ENCODE results near the gene UBE2Z. TPM values are rescaled to one million over a fixed set of nuclear protein-coding genes. Genes with fewer than 3 reads are reported as not detected.
"Not testable (repeated sequence)": the region's sequence is repeated elsewhere in the genome, so short reads cannot be mapped to it uniquely, and the experiment has no call there.

The UBE2Z gene
- total and polyA plus RNA-seq, 2 experiments from 2014 or later, result 63.3 to 66.7 TPM

DNA sequence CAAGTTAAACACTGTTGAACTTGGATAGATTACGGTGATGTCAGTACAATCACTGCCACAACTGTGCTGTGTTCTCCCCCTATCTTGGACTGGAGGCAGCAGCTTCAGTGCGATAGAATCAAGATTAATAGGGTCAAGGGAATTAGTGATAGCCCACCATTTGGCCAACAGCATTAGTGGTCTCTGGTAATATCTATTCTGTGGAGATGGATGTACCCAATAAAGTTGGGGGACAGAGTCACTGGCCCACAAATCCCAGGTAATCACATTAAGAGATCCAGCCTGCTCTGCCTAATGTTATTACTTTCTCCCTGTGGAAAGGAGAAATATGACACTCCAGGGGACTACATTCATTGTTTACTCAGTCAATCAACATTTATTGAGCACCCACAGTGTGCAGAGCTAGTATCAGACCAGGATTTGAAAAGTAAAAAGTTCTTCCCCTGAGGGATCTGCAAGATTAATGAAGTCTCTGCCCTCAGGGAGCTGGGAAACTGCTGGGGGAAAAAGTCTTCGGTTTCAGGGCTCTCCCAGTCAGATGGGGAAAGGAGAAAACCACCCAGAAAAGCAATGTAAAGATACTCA, 39.2 kb upstream of the UBE2Z start:
- H3K4me2 ChIP-seq, result no peak overlapping the region
- no peaks in the 10 kb centered on the region for H4K20me1 ChIP-seq (ENCODE audit: insufficient read depth, poor library complexity, severe bottlenecking)
- TF ChIP-seq EZH2 (IDR thresholded peaks at IDR 0.05; ENCODE audit: borderline replicate concordance), result no peak
- no peak overlapping the region for H2AFZ ChIP-seq
- no peak overlapping the region for H3K4me3 ChIP-seq
- H3K27me3 ChIP-seq, result no peaks in the 10 kb centered on the region
- no peaks in the 10 kb centered on the region for H3K36me3 ChIP-seq (replicated peaks; ENCODE audit: insufficient read depth, low read depth)
- 60% methylated on average over 3 of the region's 3 CpGs for WGBS (ENCODE audit: low lambda C conversion rate, missing lambda C conversion rate)
- H3K9me2 ChIP-seq (replicated peaks; ENCODE audit: insufficient read depth), result no peaks in the 10 kb centered on the region
- H3K9me3 ChIP-seq (ENCODE audit: low read depth), result no peaks in the 10 kb centered on the region
- no peak overlapping the region for H3K27ac ChIP-seq
- no peaks in the 10 kb centered on the region for H3K79me2 ChIP-seq
- no peak for DNase-seq (ENCODE audit: low spot score)
- peaks cover 51% of the 10 kb centered on the region for H3K4me1 ChIP-seq (ENCODE audit: insufficient read depth)

DNA sequence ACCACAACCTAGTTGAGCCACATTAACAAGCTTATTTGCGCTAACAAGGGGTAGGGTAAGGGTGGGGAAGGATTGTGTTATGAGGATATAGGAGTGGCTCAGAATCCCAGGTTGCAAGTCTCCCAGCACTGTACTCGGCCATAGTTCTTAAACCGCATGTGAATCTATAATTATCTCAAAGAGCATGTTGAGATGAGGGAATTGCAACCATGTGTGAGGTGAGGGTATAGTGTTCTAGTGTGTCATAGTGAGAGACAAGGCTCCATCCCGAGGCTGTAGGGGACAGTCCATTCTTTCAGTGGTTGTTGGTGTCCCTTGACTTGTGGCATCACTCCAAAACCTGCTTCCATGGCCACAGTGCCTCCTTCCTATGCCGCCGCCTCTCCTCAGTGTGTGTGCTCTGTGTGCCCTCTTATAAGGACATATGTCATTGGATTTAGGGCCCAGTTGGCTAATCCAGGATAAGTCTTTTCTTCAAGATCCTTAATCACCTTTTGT, 38.3 kb upstream of the UBE2Z start:
- Histone ChIP-seq H4K20me1 (ENCODE audit: insufficient read depth, poor library complexity, severe bottlenecking) (no peaks in the 10 kb centered on the region), H3K36me3 (replicated peaks; ENCODE audit: insufficient read depth, low read depth) (no peaks in the 10 kb centered on the region), H3K27ac (peak overlapping the region; percentile 97), H3K4me2 (no peak overlapping the region), H2AFZ (no peak overlapping the region), H3K27me3 (no peaks in the 10 kb centered on the region), H3K9me2 (replicated peaks; ENCODE audit: insufficient read depth) (no peaks in the 10 kb centered on the region), H3K4me3 (no peak overlapping the region), H3K4me1 (ENCODE audit: insufficient read depth) (peaks cover 54% of the 10 kb centered on the region), H3K9me3 (ENCODE audit: low read depth) (no peaks in the 10 kb centered on the region), H3K79me2 (no peaks in the 10 kb centered on the region)
- DNase-seq (ENCODE audit: low spot score), result no peak
- TF ChIP-seq EZH2 (IDR thresholded peaks at IDR 0.05; ENCODE audit: borderline replicate concordance) (no peak), EZH2phosphoT487 (IDR thresholded peaks at IDR 0.05; ENCODE audit: low read depth, severe bottlenecking, unreplicated experiment) (no peak)
- TF ChIP-seq, protein P1, sequence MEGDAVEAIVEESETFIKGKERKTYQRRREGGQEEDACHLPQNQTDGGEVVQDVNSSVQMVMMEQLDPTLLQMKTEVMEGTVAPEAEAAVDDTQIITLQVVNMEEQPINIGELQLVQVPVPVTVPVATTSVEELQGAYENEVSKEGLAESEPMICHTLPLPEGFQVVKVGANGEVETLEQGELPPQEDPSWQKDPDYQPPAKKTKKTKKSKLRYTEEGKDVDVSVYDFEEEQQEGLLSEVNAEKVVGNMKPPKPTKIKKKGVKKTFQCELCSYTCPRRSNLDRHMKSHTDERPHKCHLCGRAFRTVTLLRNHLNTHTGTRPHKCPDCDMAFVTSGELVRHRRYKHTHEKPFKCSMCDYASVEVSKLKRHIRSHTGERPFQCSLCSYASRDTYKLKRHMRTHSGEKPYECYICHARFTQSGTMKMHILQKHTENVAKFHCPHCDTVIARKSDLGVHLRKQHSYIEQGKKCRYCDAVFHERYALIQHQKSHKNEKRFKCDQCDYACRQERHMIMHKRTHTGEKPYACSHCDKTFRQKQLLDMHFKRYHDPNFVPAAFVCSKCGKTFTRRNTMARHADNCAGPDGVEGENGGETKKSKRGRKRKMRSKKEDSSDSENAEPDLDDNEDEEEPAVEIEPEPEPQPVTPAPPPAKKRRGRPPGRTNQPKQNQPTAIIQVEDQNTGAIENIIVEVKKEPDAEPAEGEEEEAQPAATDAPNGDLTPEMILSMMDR (IDR thresholded peaks at IDR 0.05; ENCODE audit: poor library complexity), result no peak
- WGBS (ENCODE audit: low lambda C conversion rate, missing lambda C conversion rate), result 79% methylated on average over 6 of the region's 6 CpGs

DNA sequence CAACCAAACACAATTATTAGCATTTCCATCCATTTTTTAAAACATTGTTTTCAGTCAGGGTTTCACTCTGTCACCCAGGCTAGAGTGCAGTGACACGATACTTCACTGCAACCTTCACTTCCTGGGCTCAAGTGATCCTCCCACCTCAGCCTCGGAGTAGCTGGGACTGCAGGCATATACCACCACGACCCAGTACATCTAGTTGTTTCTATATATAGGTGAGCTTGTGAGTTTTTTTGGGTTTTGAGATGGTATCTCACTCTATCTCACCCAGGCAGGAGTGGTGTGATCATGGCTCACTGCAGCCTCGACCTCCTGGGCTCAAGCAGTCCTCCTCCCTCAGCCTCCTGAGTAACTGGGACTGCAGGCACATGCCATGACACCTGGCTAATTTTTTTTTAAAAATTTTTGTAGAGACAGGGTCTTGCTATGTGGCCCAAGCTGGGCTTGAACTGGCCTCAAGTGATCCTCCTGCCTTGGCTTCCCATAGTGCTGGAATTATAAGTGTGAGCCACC, 37.1 kb upstream of the UBE2Z start:
- no peaks in the 10 kb centered on the region for H3K9me3 ChIP-seq (ENCODE audit: low read depth)
- H3K4me1 ChIP-seq (ENCODE audit: insufficient read depth), result peaks cover 54% of the 10 kb centered on the region
- H3K4me3 ChIP-seq, result no peak overlapping the region
- no peak overlapping the region for H2AFZ ChIP-seq
- no peaks in the 10 kb centered on the region for H4K20me1 ChIP-seq (ENCODE audit: insufficient read depth, poor library complexity, severe bottlenecking)
- H3K36me3 ChIP-seq (replicated peaks; ENCODE audit: insufficient read depth, low read depth), result no peaks in the 10 kb centered on the region
- TF ChIP-seq EZH2 (IDR thresholded peaks at IDR 0.05; ENCODE audit: borderline replicate concordance), result no peak
- 77% methylated on average over 4 of the region's 4 CpGs for WGBS (ENCODE audit: low lambda C conversion rate, missing lambda C conversion rate)
- no peak for DNase-seq (ENCODE audit: low spot score)
- peak overlapping the region; percentile 50 for H3K4me2 ChIP-seq
- H3K79me2 ChIP-seq, result no peaks in the 10 kb centered on the region
- H3K27me3 ChIP-seq, result no peaks in the 10 kb centered on the region
- H3K27ac ChIP-seq, result peak overlapping the region; percentile 97
- no peaks in the 10 kb centered on the region for H3K9me2 ChIP-seq (replicated peaks; ENCODE audit: insufficient read depth)

DNA sequence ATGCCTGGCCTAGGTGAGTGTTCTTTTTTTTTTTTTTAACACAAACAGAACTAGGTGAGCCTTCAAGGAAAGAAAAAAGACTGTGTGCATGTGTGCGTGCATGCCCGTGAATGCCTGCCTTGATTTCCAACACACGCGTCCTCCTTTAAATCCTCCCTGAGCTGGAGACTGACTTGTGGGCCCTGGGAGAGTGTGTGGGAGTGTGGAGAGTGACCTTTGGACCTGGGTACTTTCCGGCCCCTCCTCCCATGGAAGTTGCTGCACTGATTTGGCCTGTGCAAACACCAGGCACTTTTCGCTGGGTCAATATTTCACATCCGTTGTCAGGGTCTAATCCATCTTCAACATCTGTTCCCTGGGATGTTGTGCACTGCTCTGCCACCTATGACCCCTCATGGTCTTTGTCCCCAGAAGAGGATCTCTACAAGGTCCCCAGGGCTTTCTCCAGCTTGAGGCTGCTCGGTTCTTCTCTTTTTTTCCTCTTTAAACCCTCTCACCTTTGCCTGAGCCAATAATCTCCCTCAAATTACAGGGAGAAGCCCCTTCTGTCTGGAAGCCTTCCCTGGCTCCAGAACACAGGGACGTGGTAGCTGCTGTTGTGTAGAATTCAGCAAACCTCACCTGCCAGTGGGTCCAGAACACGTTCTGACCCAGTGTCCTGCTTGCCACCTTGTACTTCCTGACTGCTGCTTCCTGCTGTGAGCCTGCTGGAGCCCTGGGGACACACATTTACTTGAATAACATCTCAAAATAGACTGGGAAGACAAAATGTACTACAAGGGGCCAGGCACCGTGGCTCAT, 36.5 kb upstream of the UBE2Z start:
- DNase-seq (ENCODE audit: low spot score), result peak; percentile 87
- Histone ChIP-seq H3K9me2 (replicated peaks; ENCODE audit: insufficient read depth) (no peaks in the 10 kb centered on the region), H3K27ac (peak overlapping the region; percentile 97), H2AFZ (no peak overlapping the region), H3K36me3 (replicated peaks; ENCODE audit: insufficient read depth, low read depth) (no peaks in the 10 kb centered on the region), H4K20me1 (ENCODE audit: insufficient read depth, poor library complexity, severe bottlenecking) (no peaks in the 10 kb centered on the region), H3K27me3 (no peaks in the 10 kb centered on the region), H3K4me1 (ENCODE audit: insufficient read depth) (peaks cover 54% of the 10 kb centered on the region), H3K79me2 (no peaks in the 10 kb centered on the region), H3K9me3 (ENCODE audit: low read depth) (no peaks in the 10 kb centered on the region), H3K4me2 (peak overlapping the region; percentile 60), H3K4me3 (no peak overlapping the region)
- WGBS (ENCODE audit: low lambda C conversion rate, missing lambda C conversion rate), result 40% methylated on average over 11 of the region's 11 CpGs
- TF ChIP-seq EZH2 (IDR thresholded peaks at IDR 0.05; ENCODE audit: borderline replicate concordance) (no peak), EZH2phosphoT487 (IDR thresholded peaks at IDR 0.05; ENCODE audit: low read depth, severe bottlenecking, unreplicated experiment) (no peak)
- TF ChIP-seq, protein P1 (IDR thresholded peaks at IDR 0.05; ENCODE audit: poor library complexity), result no peak

DNA sequence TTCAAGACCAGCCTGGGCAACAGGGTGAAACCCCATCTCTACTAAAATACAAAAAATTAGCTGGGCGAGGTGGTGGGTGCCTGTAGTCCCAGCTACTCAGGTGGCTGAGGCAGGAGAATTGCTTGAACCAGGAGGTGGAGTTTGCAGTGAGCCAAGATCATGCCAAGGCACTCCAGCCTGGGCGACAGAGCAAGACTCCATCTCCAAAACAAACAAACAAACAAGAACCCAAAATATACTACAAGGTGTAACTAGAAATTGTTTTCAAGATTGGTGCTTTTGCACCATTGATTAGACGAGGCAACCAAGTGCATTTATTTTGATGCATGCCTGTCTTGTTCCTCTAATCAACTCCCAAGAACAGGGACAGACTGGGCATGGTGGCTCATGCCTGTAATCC, 35.8 kb upstream of the UBE2Z start:
- Histone ChIP-seq H3K27ac (peak overlapping the region; percentile 97), H3K4me1 (ENCODE audit: insufficient read depth) (peaks cover 54% of the 10 kb centered on the region), H3K4me2 (peak overlapping the region; percentile 60)
- not testable (repeated sequence) for H3K36me3 ChIP-seq (replicated peaks; ENCODE audit: insufficient read depth, low read depth); H3K9me3 ChIP-seq (ENCODE audit: low read depth); H3K9me2 ChIP-seq (replicated peaks; ENCODE audit: insufficient read depth); H4K20me1 ChIP-seq (ENCODE audit: insufficient read depth, poor library complexity, severe bottlenecking); DNase-seq (ENCODE audit: low spot score); H2AFZ ChIP-seq; H3K4me3 ChIP-seq; H3K79me2 ChIP-seq; H3K27me3 ChIP-seq
- 95% methylated on average over 3 of the region's 3 CpGs for WGBS (ENCODE audit: low lambda C conversion rate, missing lambda C conversion rate)

Data from hepatocyte (in vitro differentiated cells).